Right cardiac atrium (tissue), 5 donors: ENCODE results near the gene PC. TPM values are rescaled to one million over a fixed set of nuclear protein-coding genes. Genes with fewer than 3 reads are reported as not detected.
"Not testable (repeated sequence)": the region's sequence is repeated elsewhere in the genome, so short reads cannot be mapped to it uniquely, and the experiment has no call there.

Experiments
- ATAC-seq, 2 donors: fragments of 200-7000 bp; cut with Tn5 transposase; one replicate each; pipeline versions ENCODE4 v1.8.0 to v1.9.1; 2020; ENCODE audit warnings: moderate library complexity in 2 of 2, mild to moderate bottlenecking in 1 of 2
- DNase-seq, 3 donors: peaks; one replicate each; pipeline ENCODE4 v3.0.0-alpha.2; 2020
- H3K27ac ChIP-seq: one replicate; pipeline ENCODE4 v1.5.1; 2013; ENCODE audit warnings: mild to moderate bottlenecking, low read length, control low read depth, moderate library complexity
- H3K27me3 ChIP-seq: one replicate; pipeline ENCODE4 v1.6.1; 2013; ENCODE audit not compliant: control insufficient read depth, insufficient read depth
- H3K4me1 ChIP-seq: one replicate; pipeline ENCODE4 v1.6.1; 2013; ENCODE audit warnings: low read length; ENCODE audit not compliant: control insufficient read depth, insufficient read depth
- H3K4me3 ChIP-seq: one replicate; pipeline ENCODE4 v1.5.1; 2013; ENCODE audit warnings: low read length, control low read depth
- H3K9me3 ChIP-seq: one replicate; pipeline ENCODE4 v1.6.1; 2013; ENCODE audit warnings: low read length; ENCODE audit not compliant: control insufficient read depth
- WGBS: extraction: QIAGEN DNeasy Blood & Tissue Kit; methylation state at CpG from one replicate; pipeline ENCODE4 v1.1.7; 2013; 5-methylcytosine and 5-hydroxymethylcytosine counted together
- intact Hi-C, 4 donors: fragments of 100-400 bp; cut with DNase I; formaldehyde crosslinking; loops; one replicate each; pipeline versions ENCODE4 v1.11.0 to v1.14.0; 2022 to 2023
- long read RNA-seq, 4 donors: library from polyadenylated mRNA; unstranded; transcript quantifications; one replicate each; pipeline ENCODE4 v2.0.0, GENCODE V29; 2020 to 2021
- polyA plus RNA-seq: library from polyadenylated mRNA; stranded (reverse); fragments of 200-250 nt; gene quantifications from one replicate; pipeline ENCODE4 v1.2.3, GENCODE V29; 2013
- total RNA-seq, 4 donors: library from RNA; stranded (reverse); fragmentation: NEBNext Ultra II Directional; extraction: Animal tissue kit (Norgen Biotek cat#: 25700); gene quantifications; one replicate each; pipeline ENCODE4 v1.2.1, GENCODE V29; 2021
- donor health status: healthy with polysubstance abuse.
- donor health status: DM: no; HTN: yes; CAD: no.
- donor health status: DM: no; HTN: no; CAD: no.
- donor health status: DM: no; HTN: yes; CAD: no; lungs with severe emphysema.
- donor health status: DM: yes; HTN: yes; CAD: no.

PC gene, protein sequence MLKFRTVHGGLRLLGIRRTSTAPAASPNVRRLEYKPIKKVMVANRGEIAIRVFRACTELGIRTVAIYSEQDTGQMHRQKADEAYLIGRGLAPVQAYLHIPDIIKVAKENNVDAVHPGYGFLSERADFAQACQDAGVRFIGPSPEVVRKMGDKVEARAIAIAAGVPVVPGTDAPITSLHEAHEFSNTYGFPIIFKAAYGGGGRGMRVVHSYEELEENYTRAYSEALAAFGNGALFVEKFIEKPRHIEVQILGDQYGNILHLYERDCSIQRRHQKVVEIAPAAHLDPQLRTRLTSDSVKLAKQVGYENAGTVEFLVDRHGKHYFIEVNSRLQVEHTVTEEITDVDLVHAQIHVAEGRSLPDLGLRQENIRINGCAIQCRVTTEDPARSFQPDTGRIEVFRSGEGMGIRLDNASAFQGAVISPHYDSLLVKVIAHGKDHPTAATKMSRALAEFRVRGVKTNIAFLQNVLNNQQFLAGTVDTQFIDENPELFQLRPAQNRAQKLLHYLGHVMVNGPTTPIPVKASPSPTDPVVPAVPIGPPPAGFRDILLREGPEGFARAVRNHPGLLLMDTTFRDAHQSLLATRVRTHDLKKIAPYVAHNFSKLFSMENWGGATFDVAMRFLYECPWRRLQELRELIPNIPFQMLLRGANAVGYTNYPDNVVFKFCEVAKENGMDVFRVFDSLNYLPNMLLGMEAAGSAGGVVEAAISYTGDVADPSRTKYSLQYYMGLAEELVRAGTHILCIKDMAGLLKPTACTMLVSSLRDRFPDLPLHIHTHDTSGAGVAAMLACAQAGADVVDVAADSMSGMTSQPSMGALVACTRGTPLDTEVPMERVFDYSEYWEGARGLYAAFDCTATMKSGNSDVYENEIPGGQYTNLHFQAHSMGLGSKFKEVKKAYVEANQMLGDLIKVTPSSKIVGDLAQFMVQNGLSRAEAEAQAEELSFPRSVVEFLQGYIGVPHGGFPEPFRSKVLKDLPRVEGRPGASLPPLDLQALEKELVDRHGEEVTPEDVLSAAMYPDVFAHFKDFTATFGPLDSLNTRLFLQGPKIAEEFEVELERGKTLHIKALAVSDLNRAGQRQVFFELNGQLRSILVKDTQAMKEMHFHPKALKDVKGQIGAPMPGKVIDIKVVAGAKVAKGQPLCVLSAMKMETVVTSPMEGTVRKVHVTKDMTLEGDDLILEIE
- total RNA-seq (10 to 100 TPM in 1 of 4 donors, 1 to 10 TPM in 3; 7.2 to 11.0 (median 9.0) TPM), polyA plus RNA-seq (22.6 TPM)
- long read RNA-seq, donor 1, full-length matches to known transcripts = 8 of 15 reads
- long read RNA-seq, donor 1, partial matches to known transcripts = 4 of 15 reads
- long read RNA-seq, donor 1, other reads (novel, unspliced or antisense) = 3 of 15 reads
- long read RNA-seq, donor 2, full-length matches to known transcripts = 5 of 8 reads
- long read RNA-seq, donor 2, partial matches to known transcripts = 2 of 8 reads
- long read RNA-seq, donor 2, other reads (novel, unspliced or antisense) = 1 of 8 reads
- long read RNA-seq, donor 3, full-length matches to known transcripts = 10 of 13 reads
- long read RNA-seq, donor 3, partial matches to known transcripts = 3 of 13 reads
- long read RNA-seq, donor 3, other reads (novel, unspliced or antisense) = 0 of 13 reads
- long read RNA-seq, donor 4, full-length matches to known transcripts = 4 of 8 reads
- long read RNA-seq, donor 4, partial matches to known transcripts = 2 of 8 reads
- long read RNA-seq, donor 4, other reads (novel, unspliced or antisense) = 2 of 8 reads

DNA sequence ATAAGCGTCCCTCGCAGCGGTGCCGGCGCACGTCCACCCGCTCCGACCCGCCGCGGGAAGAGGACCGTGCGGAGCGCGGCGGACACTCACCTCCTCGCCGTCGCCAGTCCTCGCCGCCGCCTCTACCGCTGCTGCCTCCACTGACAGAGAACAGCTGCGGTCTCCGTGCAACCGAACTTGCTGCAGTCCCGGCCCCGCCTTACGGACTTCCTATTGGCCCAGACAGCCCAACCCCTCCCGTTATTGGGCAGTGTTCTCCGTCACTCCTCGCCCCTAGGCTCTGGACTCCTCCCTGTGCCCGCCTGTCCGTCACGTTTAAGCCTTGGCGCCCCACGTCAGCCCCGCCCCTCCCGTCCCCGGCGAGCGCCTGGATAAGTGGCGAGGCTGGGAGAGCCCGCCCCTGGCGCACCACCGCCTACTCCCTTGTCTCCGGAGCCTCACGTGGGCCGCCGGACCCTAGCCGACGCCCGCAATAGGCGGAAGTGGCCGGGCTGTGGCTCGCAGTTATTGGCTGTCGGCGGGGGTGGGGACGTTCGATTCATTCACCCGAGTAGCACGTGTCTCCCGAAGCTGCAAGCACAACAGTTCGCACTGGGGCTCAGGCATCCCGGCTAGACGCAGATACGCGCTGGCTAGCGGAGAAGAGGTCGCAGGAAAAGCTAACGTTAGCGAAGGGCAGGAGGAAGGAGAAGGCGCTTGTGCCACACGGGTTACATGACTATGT is at the start of gene PC:
Gene PC, minus strand, starts transcription at position 152 of the 724 bp plus-strand sequence. CDS start 86,224 bp downstream, outside the sequence.
- Histone ChIP-seq H3K4me3 (peak within 1 kb of the TSS; percentile 57), H3K27me3 (no peaks in the 10 kb centered on the region), H3K4me1 (peaks cover 5% of the 10 kb centered on the region), H3K9me3 (no peaks in the 10 kb centered on the region), H3K27ac (peak within 1 kb of the TSS; percentile 79)
- ATAC-seq (peak; percentile 99), DNase-seq (peak; percentile 100)
- intact Hi-C loops = no loop called here
- under 1% methylated on average over 74 of the region's 74 CpGs for WGBS

DNA sequence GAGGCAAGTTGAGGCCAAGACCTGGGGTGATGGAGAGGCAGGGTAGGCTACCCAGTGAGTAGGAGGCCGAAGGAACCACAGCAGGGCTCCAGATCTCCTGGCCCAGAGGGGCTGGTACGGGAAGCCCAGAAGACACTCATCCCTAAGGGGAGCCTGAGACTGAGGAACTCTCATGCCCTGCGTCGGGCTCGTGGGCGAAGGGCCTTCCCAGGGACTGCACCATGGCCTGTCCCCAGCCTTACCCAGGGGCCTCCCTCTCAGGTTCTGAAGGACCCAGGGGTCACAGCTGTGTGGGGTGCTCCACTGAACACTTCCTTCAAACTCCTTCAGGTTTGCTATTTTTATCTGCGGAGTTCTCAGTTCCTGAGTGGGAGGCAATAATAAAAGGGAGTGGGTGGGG is 48.9 kb upstream of the PC start:
- Histone ChIP-seq H3K4me3 (no peak overlapping the region), H3K4me1 (no peaks in the 10 kb centered on the region), H3K27me3 (no peaks in the 10 kb centered on the region), H3K9me3 (no peaks in the 10 kb centered on the region), H3K27ac (no peak overlapping the region)
- intact Hi-C loops = no loop called here
- 94% methylated on average over 7 of the region's 7 CpGs for WGBS
- DNase-seq (no peak), ATAC-seq (no peak)

DNA sequence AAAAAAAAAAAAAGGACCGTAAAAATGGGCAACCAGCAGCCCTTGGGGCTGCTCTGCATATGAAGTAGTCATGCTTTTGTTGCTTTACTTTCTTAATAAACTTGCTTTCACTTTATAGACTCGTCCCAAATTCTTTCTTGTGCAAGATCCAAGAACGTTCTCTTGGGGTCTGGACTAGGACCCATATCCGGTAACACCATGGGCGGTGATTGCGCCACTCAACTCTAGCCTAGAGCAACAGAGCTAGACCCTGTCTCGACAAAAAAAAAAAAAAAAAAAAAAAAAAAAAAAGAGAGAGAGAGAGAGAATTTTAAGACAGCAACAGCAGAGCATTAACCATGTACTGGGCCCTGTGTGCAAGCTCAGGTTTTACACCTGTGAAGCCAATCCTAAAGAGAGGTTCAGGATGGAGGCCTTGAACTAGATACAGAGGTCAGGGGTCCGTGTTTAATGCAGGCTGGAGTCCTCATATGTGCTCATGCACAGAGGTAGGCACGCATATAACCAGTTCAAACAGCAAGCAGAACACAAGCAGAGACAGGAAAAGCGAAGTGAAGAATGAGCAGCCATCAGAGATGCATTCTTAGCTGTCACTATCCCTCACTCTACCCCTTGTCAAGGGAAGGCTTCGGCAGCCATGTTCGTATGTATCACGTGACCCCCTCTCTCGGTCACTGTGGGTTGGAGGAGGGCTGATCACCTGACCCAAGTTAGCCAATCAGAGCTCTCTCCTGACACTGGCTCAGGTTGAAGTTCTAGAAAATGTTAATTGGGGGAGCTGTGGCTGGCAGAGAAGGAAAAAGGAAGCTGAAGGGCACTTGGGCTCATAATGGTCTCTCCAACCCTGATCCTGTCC is 48.1 kb upstream of the PC start:
- Histone ChIP-seq H3K4me1 (no peaks in the 10 kb centered on the region), H3K4me3 (no peak overlapping the region), H3K27me3 (no peaks in the 10 kb centered on the region), H3K27ac (no peak overlapping the region), H3K9me3 (no peaks in the 10 kb centered on the region)
- ATAC-seq (peak; percentile 80), DNase-seq (peak; percentile 82 to 89 (median 82))
- WGBS = 77% methylated on average over 14 of the region's 14 CpGs
- intact Hi-C loops = no loop called here

DNA sequence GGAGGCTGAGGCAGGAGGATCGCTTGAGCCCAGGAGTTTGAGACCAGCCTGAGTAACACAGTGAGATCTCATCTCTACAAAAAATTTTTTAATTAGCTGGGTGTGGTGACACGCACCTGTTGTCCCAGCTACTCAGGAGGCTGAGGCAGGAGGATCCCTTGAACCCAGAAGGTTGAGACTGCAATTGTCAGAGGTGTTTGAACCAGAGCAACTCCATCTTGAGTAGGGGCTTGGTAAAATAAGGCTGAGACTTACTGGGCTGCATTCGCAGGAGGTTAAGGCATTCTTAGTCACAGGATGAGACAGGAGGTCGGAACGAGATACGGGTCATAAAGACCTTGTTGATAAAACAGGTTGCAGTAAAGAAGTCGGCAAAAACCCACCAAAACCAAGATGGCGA is 47.0 kb upstream of the PC start:
- H3K4me1 ChIP-seq, H3K9me3 ChIP-seq, H3K27me3 ChIP-seq, H3K27ac ChIP-seq, H3K4me3 ChIP-seq, intact Hi-C loops, DNase-seq, ATAC-seq: not testable (repeated sequence)
- 95% methylated on average over 8 of the region's 8 CpGs for WGBS

DNA sequence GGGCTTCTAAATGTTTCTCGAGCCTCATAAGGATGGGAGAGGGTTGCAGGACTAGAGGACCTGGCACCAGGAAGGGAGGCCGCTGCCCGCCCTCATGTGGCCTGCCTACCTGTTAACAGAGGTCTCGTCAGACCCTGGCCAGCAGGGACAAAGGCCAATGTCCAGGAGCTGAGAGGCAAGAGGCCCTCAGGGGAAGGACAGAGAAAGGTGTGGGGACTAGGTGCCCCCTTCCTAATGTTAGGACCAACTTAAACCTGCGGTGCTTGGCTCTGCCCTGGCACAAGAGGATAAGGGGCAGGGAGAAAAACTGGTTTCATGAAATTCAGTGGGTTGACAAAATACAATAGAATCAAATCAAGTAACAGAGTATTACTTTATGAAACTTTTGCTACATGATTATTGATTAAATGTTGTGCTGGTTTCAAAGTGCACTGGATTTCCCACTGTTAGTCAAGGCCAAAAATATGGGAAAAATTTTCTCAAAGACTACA is 44.8 kb upstream of the PC start:
- H3K27ac ChIP-seq = no peak overlapping the region
- intact Hi-C loops = no loop called here
- no peak for ATAC-seq
- no peak for DNase-seq
- no peak overlapping the region for H3K4me3 ChIP-seq
- H3K27me3 ChIP-seq = no peaks in the 10 kb centered on the region
- no peaks in the 10 kb centered on the region for H3K9me3 ChIP-seq
- 94% methylated on average over 5 of the region's 5 CpGs for WGBS
- H3K4me1 ChIP-seq = no peaks in the 10 kb centered on the region

DNA sequence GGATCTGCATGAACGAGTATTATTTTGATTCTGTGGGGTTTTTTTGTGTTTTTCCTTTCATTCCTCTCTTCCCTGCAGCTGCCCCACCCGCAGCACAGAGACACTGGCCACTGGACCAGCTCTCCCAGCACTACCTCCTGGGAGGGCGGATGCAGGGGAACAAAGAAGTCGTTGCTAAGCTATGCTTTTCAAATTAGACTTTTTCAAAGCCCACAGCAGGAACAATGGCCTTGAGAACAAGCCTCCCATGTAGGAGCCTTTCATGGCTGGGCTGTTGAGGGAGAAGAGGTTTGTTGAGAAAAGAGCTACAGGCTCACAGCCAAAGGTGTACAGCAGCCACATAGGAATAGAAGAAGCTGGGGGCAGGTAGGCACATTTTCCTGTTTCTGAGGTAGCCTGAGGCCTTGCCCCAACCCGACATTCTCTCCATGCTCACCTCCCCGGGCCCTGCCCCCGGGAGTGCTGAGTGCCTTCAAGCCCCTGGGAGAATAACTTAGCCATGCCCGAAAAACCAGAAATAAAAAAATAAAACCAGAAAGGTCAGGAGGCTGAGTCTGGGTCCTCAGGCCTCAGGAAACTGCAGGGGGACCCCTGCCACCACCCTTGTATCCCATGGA is 44.2 kb upstream of the PC start:
- Histone ChIP-seq H3K9me3 (no peaks in the 10 kb centered on the region), H3K27me3 (no peaks in the 10 kb centered on the region), H3K4me3 (no peak overlapping the region), H3K27ac (no peak overlapping the region), H3K4me1 (no peaks in the 10 kb centered on the region)
- ATAC-seq = no peak
- intact Hi-C loops = no loop called here
- WGBS = 61% methylated on average over 8 of the region's 8 CpGs
- DNase-seq = no peak

DNA sequence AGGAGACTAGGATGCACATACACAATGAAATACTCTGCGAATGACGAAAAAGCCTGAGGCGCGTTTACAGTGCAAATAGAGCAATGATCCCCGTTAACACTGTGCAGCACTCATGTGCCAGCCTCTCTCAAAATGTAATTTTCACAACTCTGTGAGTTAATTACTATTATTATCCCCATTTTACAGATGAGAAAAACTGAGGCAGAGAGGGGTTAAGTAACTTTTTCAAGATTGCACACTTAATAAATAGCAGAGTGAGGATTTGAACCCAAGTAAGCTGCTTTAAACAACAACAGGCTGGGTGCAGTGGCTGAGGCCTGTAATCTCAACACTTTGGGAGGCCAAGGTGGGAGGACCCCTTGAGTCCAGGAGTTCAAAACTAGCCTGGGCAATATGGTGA is 43.1 kb upstream of the PC start:
- ATAC-seq (no peak), DNase-seq (no peak)
- Histone ChIP-seq H3K27me3 (no peaks in the 10 kb centered on the region), H3K4me3 (no peak overlapping the region), H3K9me3 (no peaks in the 10 kb centered on the region), H3K27ac (no peak overlapping the region), H3K4me1 (peaks cover 5% of the 10 kb centered on the region)
- intact Hi-C loops = no loop called here
- WGBS = 96% methylated on average over 5 of the region's 5 CpGs

DNA sequence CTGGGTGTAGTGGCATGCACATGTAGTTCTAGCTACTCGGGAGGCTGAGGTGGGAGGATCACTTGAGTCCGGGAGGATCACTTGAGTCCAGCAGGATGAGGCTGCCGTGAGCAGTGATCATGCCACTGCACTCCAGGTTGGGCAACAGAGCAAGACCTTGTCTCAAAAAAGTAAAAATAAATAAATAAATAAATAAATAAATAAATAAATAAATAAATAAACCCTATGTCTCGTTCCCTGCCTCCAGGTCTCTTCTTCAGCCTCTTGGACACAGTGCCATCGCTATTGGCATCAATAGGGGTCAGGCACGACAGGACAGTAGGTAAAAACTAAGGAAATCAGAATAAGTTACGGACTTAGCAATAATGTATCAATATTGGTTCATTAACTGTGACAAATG is 41.4 kb upstream of the PC start:
- H3K4me1 ChIP-seq = peaks cover 5% of the 10 kb centered on the region
- no peak for DNase-seq
- no peak for ATAC-seq
- intact Hi-C loops = no loop called here
- H3K4me3 ChIP-seq = no peak overlapping the region
- H3K9me3 ChIP-seq = no peaks in the 10 kb centered on the region
- no peaks in the 10 kb centered on the region for H3K27me3 ChIP-seq
- no peak overlapping the region for H3K27ac ChIP-seq
- 88% methylated on average over 7 of the region's 7 CpGs for WGBS
